Measurements from ENCODE around the gene ZCCHC14.

Gene ZCCHC14

GRCh38 chr16:87356491-87356853 lies 136.4 kb downstream of the ZCCHC14 start:
- Histone ChIP-seq H3K36me3 (peaks cover 96% of the 10 kb centered on the region), H3K9ac (no peak overlapping the region)

More at GRCh38 chr16:87356491-87356853, 136.4 kb downstream of the ZCCHC14 start:
- Histone ChIP-seq H3K27ac (no peak overlapping the region), H3K4me2 (no peak overlapping the region), H3K27me3 (no peaks in the 10 kb centered on the region), H4K20me1 (peaks cover 100% of the 10 kb centered on the region), H3K4me1 (no peaks in the 10 kb centered on the region), H3K4me3 (no peak overlapping the region), H3K9me3 (no peaks in the 10 kb centered on the region)
- no peak for TF ChIP-seq Cebpa-rat (IDR thresholded peaks at IDR 0.05)

All from BLaER1 (cell line).